GM06990 (cell line): ENCODE measurements around the gene CREB3L2.

ENCODE experiments used
- DNase-seq: peaks from one replicate; pipeline ENCODE4 v3.0.0-alpha.2; 2011; ENCODE audit not compliant: insufficient read length; ENCODE audit errors: extremely low read depth
- H3K27me3 ChIP-seq: replicated peaks from 2 replicates; pipeline ENCODE4 v1.6.0; 2011; ENCODE audit warnings: low read length; ENCODE audit not compliant: control insufficient read depth, insufficient read depth
- H3K36me3 ChIP-seq: 2 replicates; pipeline ENCODE4 v1.5.1; 2011; ENCODE audit warnings: low read length; ENCODE audit not compliant: control insufficient read depth, insufficient read depth
- H3K4me3 ChIP-seq: replicated peaks from 2 replicates; pipeline ENCODE4 v1.5.1; 2011; ENCODE audit warnings: low read depth, mild to moderate bottlenecking, control low read depth, low read length
- CTCF ChIP-seq: IDR thresholded peaks from 2 replicates; pipeline ENCODE4 v1.5.1; 2011; ENCODE audit warnings: low read length, control low read depth, mild to moderate bottlenecking, inconsistent platforms; ENCODE audit not compliant: insufficient read depth, poor library complexity, severe bottlenecking

The CREB3L2 gene

DNA sequence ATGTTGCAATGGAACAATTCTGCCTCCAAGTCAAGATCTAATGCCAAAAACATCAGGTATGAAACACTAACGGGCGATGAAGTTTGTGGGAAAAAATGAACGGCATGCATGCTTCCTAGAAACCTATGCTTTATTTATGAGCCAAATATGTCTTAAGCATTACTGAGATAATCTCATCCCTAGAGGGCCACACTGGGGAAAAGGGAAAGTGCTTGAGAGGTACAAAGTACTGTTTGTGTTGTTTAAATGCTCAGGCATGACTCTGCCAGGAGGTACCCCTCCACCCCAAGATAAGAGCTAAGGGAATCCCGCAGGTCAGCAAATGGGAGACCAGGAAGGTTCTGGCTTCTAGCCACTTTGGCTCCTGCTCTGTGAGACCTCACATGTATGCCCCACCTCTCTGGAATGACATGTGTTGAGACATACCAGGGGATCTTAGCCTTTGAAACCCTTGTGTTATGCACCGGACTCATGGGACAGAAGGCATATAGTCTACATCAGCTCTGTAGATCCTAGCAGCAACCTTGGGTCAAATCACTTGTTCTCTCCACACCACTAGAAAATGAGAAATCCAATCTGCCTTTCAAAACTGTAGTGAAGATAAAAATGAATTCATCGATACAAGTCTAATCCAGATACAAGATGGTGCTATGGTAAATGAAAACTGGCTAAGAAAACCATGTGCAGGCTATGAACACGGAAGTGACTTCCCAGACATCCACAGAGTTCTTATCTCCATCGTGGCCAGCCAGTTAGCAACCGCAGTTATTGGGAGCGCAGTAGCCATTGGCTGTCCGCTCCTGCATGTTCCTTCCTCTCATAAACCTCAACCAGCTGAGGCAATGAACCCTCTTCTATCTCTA lies 61.0 kb downstream of the CREB3L2 start:
- no peak for DNase-seq
- Histone ChIP-seq H3K27me3 (no peaks in the 10 kb centered on the region), H3K4me3 (no peak overlapping the region), H3K36me3 (no peaks in the 10 kb centered on the region; the same call in 1 of the 2 replicates)
- no peak for TF ChIP-seq CTCF

DNA sequence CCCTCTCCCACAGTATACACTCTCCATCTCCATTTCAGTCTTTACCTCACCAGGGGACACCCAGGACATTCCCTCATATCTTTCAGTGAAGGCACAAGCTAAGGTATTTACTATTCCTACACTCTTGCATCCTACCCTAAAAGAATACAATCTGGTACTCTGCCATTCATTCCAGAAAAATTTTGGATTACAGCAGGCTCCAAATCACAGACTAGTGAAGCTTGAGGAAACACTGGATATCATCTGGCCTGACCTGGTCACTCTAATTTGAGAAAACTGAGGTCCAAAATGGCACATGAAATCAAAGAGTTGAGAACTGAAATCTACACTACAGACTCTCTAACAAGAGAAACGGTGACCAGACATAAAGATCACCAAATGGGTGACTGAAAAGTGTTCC lies 61.7 kb downstream of the CREB3L2 start:
- TF ChIP-seq CTCF, result no peak
- H3K36me3 ChIP-seq, result no peaks in the 10 kb centered on the region; the same call in 1 of the 2 replicates
- no peak for DNase-seq
- no peaks in the 10 kb centered on the region for H3K27me3 ChIP-seq
- H3K4me3 ChIP-seq, result no peak overlapping the region

DNA sequence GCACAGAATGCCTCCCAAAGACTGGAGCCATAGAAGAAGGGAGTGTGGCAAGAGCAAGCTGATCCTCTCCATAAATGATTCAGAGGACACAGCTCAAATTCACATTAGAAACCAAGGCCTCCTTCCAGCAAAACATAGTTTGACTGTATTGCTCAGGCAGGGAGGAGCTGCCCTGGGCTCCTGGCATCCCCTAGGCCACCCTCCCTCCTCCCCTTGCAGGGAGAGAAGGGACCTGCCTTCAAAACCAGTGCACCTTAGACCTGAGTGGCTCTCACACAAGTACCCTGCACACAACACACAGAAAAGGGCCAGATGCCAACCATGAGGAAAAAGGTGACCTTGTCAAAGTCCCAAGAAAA lies 64.7 kb downstream of the CREB3L2 start:
- no peaks in the 10 kb centered on the region for H3K27me3 ChIP-seq
- no peak overlapping the region for H3K4me3 ChIP-seq
- no peak for DNase-seq
- H3K36me3 ChIP-seq, result no peaks in the 10 kb centered on the region; the same call in 1 of the 2 replicates
- no peak for TF ChIP-seq CTCF

GRCh38 chr7:137936509-137937201 lies 65.2 kb downstream of the CREB3L2 start:
- no peak for DNase-seq
- H3K4me3 ChIP-seq, result no peak overlapping the region
- no peak for TF ChIP-seq CTCF
- H3K36me3 ChIP-seq, result no peaks in the 10 kb centered on the region; the same call in 1 of the 2 replicates
- H3K27me3 ChIP-seq, result no peaks in the 10 kb centered on the region

GRCh38 chr7:137935884-137936508 lies 65.9 kb downstream of the CREB3L2 start:
- no peak for DNase-seq
- peak overlapping the region; percentile 28; the same call in 1 of the 2 replicates for H3K4me3 ChIP-seq
- no peaks in the 10 kb centered on the region for H3K27me3 ChIP-seq
- no peaks in the 10 kb centered on the region; the same call in 1 of the 2 replicates for H3K36me3 ChIP-seq
- TF ChIP-seq CTCF, result no peak
